GM23338 (cell line): ENCODE measurements around the gene KLK7. TPM values are rescaled to one million over a fixed set of nuclear protein-coding genes. Genes with fewer than 3 reads are reported as not detected.
A peak's percentile ranks its signal among the peaks of the same experiment; 100 is the strongest.

ENCODE experiments used
- ATAC-seq: fragments of 200-7000 bp; cut with Tn5 transposase; 3 replicates; pipeline ENCODE4 v1.9.1; 2020
- DNase-seq: peaks from one replicate; pipeline ENCODE4 v3.0.0-alpha.2; 2015; ENCODE audit warnings: low spot score
- H2AFZ ChIP-seq: fragments of 200-600 bp; sonication (generic); 2 replicates; pipeline ENCODE4 v1.8.0; 2016; ENCODE audit warnings: antibody characterized with exemption, mild to moderate bottlenecking, moderate library complexity
- H3F3A ChIP-seq: fragments of 200-600 bp; sonication (generic); replicated peaks from 2 replicates; pipeline ENCODE4 v1.8.0; 2017; ENCODE audit warnings: antibody characterized with exemption, mixed run types, low read depth
- H3K27ac ChIP-seq: fragments of 200-600 bp; sonication (generic); 2 replicates; pipeline ENCODE4 v1.6.1; 2016; ENCODE audit warnings: low read depth
- H3K27me3 ChIP-seq: fragments of 200-600 bp; sonication (generic); 2 replicates; pipeline ENCODE4 v1.8.0; 2016; ENCODE audit warnings: mild to moderate bottlenecking, mixed run types, moderate library complexity; ENCODE audit not compliant: insufficient read depth
- H3K36me3 ChIP-seq: fragments of 200-600 bp; sonication (generic); 2 replicates; pipeline ENCODE4 v1.8.0; 2016; ENCODE audit warnings: mild to moderate bottlenecking; ENCODE audit not compliant: insufficient read depth
- H3K4me1 ChIP-seq: fragments of 200-600 bp; sonication (generic); 2 replicates; pipeline ENCODE4 v1.8.0; 2016; ENCODE audit warnings: mild to moderate bottlenecking, moderate library complexity; ENCODE audit not compliant: insufficient read depth
- H3K4me2 ChIP-seq: fragments of 200-600 bp; sonication (generic); 2 replicates; pipeline ENCODE4 v1.7.1; 2017; ENCODE audit warnings: mixed run types
- H3K4me3 ChIP-seq: fragments of 200-600 bp; sonication (generic); 2 replicates; pipeline ENCODE4 v1.6.1; 2016; ENCODE audit warnings: mixed run types
- H3K79me2 ChIP-seq: fragments of 200-600 bp; sonication (generic); replicated peaks from 2 replicates; pipeline ENCODE4 v1.8.0; 2017; ENCODE audit warnings: mild to moderate bottlenecking; ENCODE audit not compliant: insufficient read depth
- H3K9me2 ChIP-seq: fragments of 200-600 bp; sonication (generic); 2 replicates; pipeline ENCODE4 v1.8.0; 2017; ENCODE audit not compliant: insufficient read depth
- H4K20me1 ChIP-seq: fragments of 200-600 bp; sonication (generic); replicated peaks from 2 replicates; pipeline ENCODE4 v1.8.0; 2017; ENCODE audit warnings: mild to moderate bottlenecking; ENCODE audit not compliant: insufficient read depth
- H3K27ac Mint-ChIP-seq: 2 replicates; pipeline ENCODE4 v1.8.0; 2020; ENCODE audit warnings: inconsistent platforms, mild to moderate bottlenecking, moderate library complexity, mixed read lengths
- H3K27me3 Mint-ChIP-seq: 3 replicates; pipeline ENCODE4 v1.8.0; 2022; ENCODE audit warnings: low read depth, mild to moderate bottlenecking, moderate library complexity, mixed read lengths, inconsistent platforms; ENCODE audit not compliant: insufficient read depth, poor library complexity
- H3K36me3 Mint-ChIP-seq: 3 replicates; pipeline ENCODE4 v1.8.0; 2021; ENCODE audit warnings: low read depth, mild to moderate bottlenecking, inconsistent platforms, moderate library complexity, mixed read lengths
- H3K4me1 Mint-ChIP-seq: 3 replicates; pipeline ENCODE4 v1.8.0; 2020; ENCODE audit warnings: mild to moderate bottlenecking, inconsistent platforms, mixed read lengths
- H3K4me3 Mint-ChIP-seq: 3 replicates; pipeline ENCODE4 v1.8.0; 2021; ENCODE audit warnings: moderate library complexity, mild to moderate bottlenecking, inconsistent platforms, mixed read lengths
- H3K9me3 Mint-ChIP-seq: 3 replicates; pipeline ENCODE4 v1.8.0; 2020; ENCODE audit warnings: moderate library complexity, mild to moderate bottlenecking, inconsistent platforms, mixed read lengths
- CTCF ChIP-seq, 2 experiments: fragments of 200-600 bp in 1 of 2; sonication (generic) in 1 of 2; conservative IDR thresholded peaks; 2 replicates each; pipeline versions ENCODE4 v1.5.1 to v1.6.1; 2016 to 2017; ENCODE audit warnings: antibody characterized with exemption in 2 of 2, low read depth in 2 of 2, mild to moderate bottlenecking in 2 of 2, moderate library complexity in 1 of 2
- EZH2 ChIP-seq: fragments of 200-600 bp; sonication (generic); IDR thresholded peaks from one replicate; pipeline ENCODE4 v1.8.0; 2017; ENCODE audit warnings: antibody characterized with exemption, mild to moderate bottlenecking, low read depth; ENCODE audit not compliant: unreplicated experiment
- EZH2phosphoT487 ChIP-seq: fragments of 200-600 bp; sonication (generic); IDR thresholded peaks from one replicate; pipeline ENCODE4 v1.8.1; 2018; ENCODE audit warnings: antibody characterized with exemption; ENCODE audit not compliant: unreplicated experiment
- JUNB ChIP-seq: IDR thresholded peaks from one replicate; pipeline ENCODE4 v1.6.1; 2016; ENCODE audit warnings: antibody characterized with exemption; ENCODE audit not compliant: unreplicated experiment
- NANOG ChIP-seq: IDR thresholded peaks from 2 replicates; pipeline ENCODE4 v1.6.1; 2016; ENCODE audit warnings: antibody characterized with exemption, borderline replicate concordance
- POLR2AphosphoS5 ChIP-seq: IDR thresholded peaks from 2 replicates; pipeline ENCODE4 v1.6.1; 2016; ENCODE audit warnings: antibody characterized with exemption, low read depth
- STAT1 ChIP-seq: IDR thresholded peaks from one replicate; pipeline ENCODE4 v1.6.1; 2016; ENCODE audit warnings: antibody characterized with exemption; ENCODE audit not compliant: unreplicated experiment
- ZNF331 ChIP-seq: fragments of 250-450 bp; sonication (Bioruptor Pico); IDR thresholded peaks from 2 replicates; pipeline ENCODE4 v1.5.0; 2020; ENCODE audit warnings: low read depth, mild to moderate bottlenecking, moderate library complexity
- ZNF462 ChIP-seq: fragments of 250-450 bp; sonication (Bioruptor Pico); IDR thresholded peaks from 2 replicates; pipeline ENCODE4 v1.5.0; 2020; ENCODE audit warnings: mild to moderate bottlenecking, moderate library complexity
- polyA plus RNA-seq: library from polyadenylated mRNA; unstranded; fragments of >200 nt; fragmentation: Nextera tagmentation; extraction: Ambion mirVana; gene quantifications from 2 replicates; pipeline ENCODE4 v1.2.1, GENCODE V29; 2016
- total RNA-seq: library from RNA; depleted of rRNA; stranded (reverse); fragments of >200 nt; shearing (Covaris generic); gene quantifications from 2 replicates; pipeline ENCODE4 v1.2.3, GENCODE V29; 2014
- TF ChIP-seq, protein P1 (sequence below): IDR thresholded peaks from 2 replicates; pipeline ENCODE4 v1.6.1; 2016; ENCODE audit warnings: antibody characterized with exemption

Gene KLK7
- total and polyA plus RNA-seq, 2 experiments from 2014 or later: 1.1 to 1.4 TPM

DNA sequence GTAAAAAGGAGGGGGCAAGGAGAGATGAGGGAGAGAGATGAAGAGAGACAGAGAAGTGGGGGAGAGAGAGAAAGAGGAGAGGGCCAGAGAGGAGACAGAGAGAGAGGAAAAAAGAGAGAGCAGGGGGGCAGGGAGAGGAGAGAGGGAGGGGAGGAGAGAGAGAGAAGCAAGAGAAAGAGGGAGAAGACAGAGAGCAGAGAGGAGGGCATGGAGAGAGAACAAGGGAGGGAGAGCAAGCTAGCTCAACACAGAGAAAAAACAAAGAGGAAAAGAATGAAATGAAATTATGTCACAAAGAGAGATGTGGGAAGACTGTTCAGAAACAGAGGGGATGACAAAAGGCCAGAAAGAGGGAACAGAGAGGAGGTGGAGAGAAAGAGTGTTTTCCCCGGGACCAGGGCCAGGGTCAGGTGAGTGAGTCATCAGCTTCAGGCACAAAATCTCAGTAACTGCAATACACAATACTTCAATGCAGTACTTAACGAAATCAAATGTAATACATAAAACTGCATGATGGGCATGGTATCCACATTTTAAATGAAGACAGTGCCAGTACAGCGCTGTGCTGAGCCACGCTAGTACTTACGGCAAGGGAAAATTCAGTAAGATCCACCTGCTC, 4.8 kb downstream of the KLK7 start:
- ATAC-seq: no peak
- Histone ChIP-seq H3K27ac (no peak overlapping the region), H3K36me3 (no peaks in the 10 kb centered on the region), H3F3A (no peaks in the 10 kb centered on the region), H4K20me1 (no peaks in the 10 kb centered on the region), H3K4me3 (no peak overlapping the region), H3K4me2 (peak overlapping the region; percentile 48; the same call in 1 of the 2 replicates), H3K27me3 (peaks cover 5% of the 10 kb centered on the region; the same call in 1 of the 2 replicates), H3K4me1 (peaks cover 16% of the 10 kb centered on the region), H2AFZ (no peak overlapping the region; the same call in 1 of the 2 replicates), H3K79me2 (no peaks in the 10 kb centered on the region), H3K9me2 (no peaks in the 10 kb centered on the region)
- Mint-ChIP-seq H3K36me3 (no peaks in the 10 kb centered on the region; the same call in 2 of the 3 replicates), H3K4me3 (no peak overlapping the region), H3K9me3 (no peaks in the 10 kb centered on the region; the same call in 2 of the 3 replicates), H3K4me1 (peaks cover 33% of the 10 kb centered on the region), H3K27ac (no peak overlapping the region), H3K27me3 (peaks cover 5% of the 10 kb centered on the region)
- no peak for TF ChIP-seq EZH2phosphoT487
- TF ChIP-seq STAT1: no peak
- TF ChIP-seq EZH2: no peak
- TF ChIP-seq NANOG: no peak
- TF ChIP-seq, protein P1, sequence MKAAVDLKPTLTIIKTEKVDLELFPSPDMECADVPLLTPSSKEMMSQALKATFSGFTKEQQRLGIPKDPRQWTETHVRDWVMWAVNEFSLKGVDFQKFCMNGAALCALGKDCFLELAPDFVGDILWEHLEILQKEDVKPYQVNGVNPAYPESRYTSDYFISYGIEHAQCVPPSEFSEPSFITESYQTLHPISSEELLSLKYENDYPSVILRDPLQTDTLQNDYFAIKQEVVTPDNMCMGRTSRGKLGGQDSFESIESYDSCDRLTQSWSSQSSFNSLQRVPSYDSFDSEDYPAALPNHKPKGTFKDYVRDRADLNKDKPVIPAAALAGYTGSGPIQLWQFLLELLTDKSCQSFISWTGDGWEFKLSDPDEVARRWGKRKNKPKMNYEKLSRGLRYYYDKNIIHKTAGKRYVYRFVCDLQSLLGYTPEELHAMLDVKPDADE: no peak
- TF ChIP-seq ZNF462: no peak
- TF ChIP-seq POLR2AphosphoS5: no peak
- TF ChIP-seq ZNF331 (CRISPR knock-in tag): no peak
- no peak for TF ChIP-seq JUNB
- TF ChIP-seq CTCF (conservative IDR thresholded peaks at IDR 0.05; ENCODE audit: low read depth in 2 of 2): no peak
- no peak for DNase-seq
